ENCODE data around the gene ACAA1. TPM values are rescaled to one million over a fixed set of nuclear protein-coding genes. Genes with fewer than 3 reads are reported as not detected.
A peak's percentile ranks its signal among the peaks of the same experiment; 100 is the strongest.
"Not testable (repeated sequence)": the region's sequence is repeated elsewhere in the genome, so short reads cannot be mapped to it uniquely, and the experiment has no call there.

Gene ACAA1, protein sequence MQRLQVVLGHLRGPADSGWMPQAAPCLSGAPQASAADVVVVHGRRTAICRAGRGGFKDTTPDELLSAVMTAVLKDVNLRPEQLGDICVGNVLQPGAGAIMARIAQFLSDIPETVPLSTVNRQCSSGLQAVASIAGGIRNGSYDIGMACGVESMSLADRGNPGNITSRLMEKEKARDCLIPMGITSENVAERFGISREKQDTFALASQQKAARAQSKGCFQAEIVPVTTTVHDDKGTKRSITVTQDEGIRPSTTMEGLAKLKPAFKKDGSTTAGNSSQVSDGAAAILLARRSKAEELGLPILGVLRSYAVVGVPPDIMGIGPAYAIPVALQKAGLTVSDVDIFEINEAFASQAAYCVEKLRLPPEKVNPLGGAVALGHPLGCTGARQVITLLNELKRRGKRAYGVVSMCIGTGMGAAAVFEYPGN
- total RNA-seq, result 47.8 TPM

DNA sequence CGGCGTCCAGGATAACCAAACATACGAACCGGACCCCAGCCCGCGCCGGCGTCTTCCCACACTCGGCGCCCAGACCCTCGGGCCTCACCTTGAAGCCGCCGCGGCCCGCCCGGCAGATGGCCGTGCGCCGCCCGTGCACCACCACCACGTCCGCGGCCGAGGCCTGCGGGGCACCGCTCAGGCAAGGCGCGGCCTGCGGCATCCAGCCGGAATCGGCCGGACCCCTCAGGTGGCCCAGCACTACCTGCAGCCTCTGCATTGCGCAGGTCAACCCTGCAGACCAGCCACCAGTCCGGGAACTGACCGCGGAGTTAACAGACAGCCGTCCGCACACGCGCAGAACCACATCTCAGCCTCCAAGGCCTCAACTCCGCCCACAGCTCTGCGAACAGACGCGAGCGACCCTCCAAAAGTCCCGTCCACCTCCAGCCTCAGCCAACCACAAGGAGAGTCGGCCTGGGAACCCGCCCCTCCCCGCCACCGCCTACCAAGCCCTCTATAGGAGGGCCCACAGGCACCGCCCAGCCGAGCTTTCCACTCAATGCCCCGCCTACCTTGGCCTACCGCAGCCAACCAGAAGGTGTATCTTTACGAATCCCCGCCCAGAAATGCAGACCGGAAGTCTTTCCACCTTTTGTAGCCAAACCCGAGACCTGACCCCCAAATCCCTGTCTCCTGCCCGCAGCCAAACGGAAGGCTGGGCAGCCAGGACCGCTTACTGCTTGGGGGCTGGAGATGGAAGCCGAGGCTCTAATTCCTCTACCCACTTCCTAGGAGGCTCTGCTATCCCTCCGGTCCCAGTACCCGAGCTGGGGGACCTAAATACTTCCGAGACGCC, at the start of gene ACAA1:
ACAA1 (minus strand) TSS at position 351 of the 838 bp plus-strand sequence; CDS start at position 259, 92 bp downstream.
- DNase-seq, result peak; percentile 99

DNA sequence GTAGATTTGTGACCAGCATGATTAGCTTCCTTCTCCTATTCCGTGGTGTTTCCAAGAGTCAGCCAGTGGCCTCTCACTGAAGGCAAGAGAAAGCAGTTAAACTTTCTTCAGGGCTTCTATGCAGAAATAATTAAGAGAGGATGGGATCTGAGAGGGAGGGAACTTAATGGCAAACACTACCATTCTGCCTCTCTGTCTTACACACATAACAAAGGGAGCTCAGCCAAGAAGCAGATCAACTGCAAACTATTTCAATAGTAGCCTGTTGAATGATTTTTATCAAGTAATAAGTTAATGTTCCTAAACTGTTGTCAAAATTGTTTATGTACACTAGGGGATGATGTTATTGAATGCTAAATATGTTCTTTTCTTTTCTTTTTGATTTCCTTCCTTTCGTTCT, 40.3 kb upstream of the ACAA1 start:
- DNase-seq, result peak; percentile 54

DNA sequence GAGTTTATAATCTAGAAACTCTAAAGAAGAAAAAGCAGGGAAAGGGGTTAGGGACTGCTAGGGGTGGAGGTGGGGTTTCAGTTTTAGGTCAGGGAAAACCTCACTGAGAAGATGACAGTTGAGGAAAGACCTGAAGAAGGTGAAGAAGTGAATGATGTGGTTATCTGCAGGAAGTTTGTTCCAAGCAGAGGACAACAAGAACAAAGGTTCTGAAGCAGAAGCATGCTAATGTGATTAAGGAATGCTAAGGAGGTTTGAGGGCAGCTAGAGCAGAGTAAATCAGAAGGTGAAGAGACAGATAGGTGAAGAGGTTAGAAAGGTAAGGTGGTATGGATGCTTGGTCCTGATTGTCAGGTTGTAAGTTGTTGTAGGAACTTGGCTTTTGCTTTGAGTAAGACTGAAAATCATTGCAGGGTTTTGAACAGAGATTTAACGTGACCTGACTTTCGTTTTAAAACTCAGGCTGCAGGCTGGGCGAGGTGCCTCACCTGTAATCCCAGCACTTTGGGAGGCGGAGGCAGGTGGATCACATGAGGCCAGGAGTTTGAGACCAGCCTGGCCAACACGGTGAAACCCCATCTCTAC, 37.0 kb upstream of the ACAA1 start:
- no peak for DNase-seq

DNA sequence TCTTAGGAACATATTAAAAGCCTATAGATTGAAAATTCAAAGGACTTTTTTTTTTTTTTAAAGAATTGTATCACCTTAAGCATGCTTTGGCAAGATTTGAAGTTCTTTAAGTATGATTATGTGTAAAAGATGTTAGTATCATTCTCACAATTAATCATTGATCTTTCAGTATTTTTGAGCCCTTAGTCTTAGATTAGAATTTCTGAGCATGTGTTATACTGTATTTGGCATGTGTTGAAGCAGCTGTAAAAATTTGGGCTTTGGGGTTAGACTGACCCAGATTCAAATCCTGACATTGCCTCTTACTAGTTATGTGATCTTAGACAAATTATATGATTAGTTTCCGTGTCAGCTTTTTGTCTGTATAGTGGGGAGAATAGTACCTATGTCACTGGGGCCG, 34.7 kb upstream of the ACAA1 start:
- no peak for DNase-seq

DNA sequence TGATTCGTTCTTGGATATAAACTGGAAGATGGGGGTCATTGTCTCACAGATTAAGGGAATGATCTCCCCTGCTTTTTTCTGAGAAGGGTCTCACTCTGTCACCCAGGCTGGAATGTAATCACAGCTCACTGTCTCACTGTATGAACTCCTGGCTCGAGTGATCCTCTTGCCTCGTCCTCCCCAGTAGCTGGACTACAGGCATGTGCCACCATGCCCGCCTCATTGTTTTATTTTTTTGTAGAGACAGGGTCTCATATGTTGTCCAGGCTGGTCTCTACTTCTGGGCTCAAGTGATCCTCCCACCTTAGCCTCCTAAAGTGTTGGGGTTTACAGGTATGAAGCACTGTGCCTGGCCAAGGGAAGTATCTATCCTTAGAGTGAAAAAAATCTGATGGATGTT, 33.8 kb upstream of the ACAA1 start:
- no peak for DNase-seq

DNA sequence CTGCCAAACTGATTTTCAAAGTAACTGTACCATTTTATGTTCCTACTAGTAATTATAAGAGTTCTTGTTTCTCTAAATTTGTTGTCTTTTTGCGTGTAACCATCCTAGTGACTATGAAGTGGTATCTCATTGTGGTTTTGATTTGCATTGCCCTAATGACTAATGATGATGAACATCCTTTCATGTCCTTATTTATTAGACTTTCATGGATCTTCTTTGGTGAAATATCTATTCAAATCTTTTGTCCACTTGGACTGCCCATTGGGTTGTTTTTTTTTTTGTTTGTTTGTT, 32.0 kb upstream of the ACAA1 start:
- no peak for DNase-seq

DNA sequence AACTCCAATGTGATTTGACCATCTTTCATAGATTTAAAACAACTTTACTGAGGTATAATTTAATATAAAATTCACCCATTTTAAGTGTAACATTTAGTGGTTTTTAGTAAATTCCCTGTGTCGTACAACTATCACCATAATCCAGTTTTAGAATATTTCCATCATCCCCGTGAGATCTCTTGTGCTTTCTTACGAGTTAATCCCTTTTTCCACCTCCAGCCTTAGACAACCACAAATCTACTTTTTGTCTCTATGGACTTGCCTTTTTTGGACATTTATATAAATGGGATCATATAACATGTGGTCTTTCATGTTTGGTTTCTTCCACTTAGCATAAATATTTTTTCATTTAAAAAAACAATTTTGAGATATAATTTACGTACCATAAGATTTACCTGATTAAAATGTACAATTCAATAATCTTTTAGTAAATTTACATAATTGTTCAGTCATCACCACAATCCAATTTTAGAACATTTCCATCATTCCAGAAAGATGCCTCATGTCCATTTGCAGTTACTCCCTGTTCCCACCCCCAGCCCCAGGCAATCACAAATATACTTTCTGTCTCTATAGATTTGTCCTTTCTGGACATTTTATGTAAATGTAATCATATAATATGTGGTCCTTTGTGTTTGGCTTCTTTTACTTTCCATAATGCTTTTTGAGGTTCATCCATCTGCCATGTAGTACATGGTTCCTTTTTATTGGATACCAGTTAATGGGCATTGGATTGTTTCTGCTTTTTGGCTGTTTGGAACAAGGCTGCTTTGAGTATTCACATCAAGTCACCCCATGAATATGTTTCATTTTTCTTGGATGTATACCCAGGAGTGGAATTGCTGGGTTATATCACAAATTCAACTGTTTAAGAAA, 31.5 kb upstream of the ACAA1 start:
- no peak for DNase-seq

DNA sequence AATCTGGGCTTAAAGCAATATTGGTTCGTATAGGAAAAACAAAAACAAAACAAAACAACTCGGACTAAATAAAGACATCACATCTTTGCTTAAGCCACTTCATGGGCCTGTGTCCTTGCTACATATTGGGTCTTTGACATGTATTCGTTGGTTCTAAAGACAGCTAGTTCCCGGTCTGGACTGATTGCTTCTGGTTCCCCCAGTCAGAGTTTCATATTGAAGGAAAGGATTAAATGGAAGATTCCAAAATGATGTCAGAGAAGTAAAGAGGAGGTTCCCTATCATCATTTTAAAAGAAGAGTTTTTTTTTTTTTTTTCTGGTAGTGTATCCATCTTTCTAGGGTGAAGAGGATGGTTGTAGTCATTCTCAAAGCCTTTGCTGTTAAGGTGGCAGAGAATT, 30.7 kb upstream of the ACAA1 start:
- no peak for DNase-seq

DNA sequence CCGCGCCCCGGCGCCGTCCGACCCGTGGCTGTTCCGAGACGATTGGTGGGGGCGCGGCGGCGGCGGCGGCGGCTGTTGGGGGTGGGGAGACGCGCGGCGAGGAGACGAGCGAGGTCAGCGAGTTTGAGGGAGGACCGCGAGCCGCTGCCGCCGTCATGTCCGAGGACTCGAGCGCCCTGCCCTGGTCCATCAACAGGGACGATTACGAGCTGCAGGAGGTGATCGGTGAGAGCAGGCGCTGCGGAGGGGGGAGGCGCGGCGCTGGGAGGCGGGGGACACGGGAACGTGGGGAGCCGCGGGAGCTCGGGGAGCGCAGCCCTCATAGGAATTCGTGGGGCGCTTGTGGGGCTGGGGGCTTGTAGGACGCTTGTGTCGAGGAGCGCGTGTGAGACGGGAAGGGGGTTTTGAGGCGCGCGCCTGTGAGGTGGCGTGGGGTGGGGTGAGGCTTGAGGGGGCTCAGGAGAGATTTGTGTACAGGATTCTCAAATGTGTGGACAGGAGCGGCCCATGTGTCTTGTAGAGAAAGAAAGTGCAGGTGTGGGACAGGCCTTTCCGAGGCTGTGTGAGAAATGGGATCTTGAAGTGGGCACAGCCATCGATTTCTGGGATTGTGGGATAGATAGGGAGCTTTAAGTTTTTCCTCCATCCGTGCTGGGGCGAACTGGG, 28.9 kb upstream of the ACAA1 start:
- DNase-seq, result no peak

DNA sequence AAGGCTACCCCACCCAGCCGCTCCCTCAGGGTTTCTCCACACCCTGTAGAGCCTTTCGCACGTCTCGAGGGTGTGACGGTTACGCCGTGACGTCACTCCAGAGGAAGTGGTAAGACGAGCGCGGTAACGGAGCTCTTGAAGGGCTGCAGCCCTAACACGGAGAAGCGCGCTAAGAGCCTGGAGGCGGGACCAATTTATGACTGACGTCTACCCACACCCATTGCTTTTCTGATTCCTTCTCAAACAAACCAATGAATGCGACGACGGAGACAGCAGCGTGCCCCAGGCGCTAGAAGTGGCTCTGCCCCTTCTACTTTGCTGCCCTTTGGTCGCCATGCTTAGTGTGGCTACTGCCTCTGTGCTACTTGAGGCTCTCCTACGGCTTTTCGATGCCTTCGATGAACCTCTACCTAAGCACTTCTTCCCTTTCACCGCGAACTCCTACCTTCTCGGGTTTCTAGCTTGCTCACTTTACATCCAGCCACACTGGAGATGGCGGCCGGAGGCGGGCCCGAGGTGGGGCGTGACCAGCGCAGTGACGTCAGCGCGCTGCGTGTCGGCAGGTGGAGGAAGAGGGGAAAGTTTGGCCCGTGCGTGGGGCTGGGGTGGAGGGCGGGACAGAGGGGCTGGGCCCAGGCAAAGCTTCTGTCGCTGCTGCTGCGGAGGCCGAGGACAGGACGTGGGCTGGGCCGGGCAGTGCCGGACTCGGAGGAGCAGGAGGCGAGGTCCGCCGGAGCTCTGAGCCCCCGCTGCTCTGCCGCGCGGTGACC, 28.2 kb upstream of the ACAA1 start, which contains the start of gene OXSR1:
OXSR1 (plus strand) TSS at position 586 of the 770 bp plus-strand sequence. CDS start 340 bp downstream, outside the sequence.
- DNase-seq, result peak; percentile 100

DNA sequence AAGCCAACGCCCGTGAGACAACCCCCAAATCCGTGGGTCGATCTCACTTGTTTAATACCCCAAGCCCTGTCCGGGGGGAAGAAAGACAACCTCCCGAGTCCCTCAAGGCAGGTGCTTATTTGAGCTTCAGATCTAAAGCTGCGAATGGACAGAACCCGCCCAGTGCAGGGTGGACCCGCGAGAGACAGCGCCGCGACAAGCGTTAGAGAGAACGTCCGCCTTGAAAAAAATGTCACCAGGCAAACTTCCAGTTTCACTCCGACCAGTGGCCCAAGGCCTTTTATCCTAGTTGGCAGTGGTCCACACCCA, 27.7 kb upstream of the ACAA1 start:
- DNase-seq, result no peak

DNA sequence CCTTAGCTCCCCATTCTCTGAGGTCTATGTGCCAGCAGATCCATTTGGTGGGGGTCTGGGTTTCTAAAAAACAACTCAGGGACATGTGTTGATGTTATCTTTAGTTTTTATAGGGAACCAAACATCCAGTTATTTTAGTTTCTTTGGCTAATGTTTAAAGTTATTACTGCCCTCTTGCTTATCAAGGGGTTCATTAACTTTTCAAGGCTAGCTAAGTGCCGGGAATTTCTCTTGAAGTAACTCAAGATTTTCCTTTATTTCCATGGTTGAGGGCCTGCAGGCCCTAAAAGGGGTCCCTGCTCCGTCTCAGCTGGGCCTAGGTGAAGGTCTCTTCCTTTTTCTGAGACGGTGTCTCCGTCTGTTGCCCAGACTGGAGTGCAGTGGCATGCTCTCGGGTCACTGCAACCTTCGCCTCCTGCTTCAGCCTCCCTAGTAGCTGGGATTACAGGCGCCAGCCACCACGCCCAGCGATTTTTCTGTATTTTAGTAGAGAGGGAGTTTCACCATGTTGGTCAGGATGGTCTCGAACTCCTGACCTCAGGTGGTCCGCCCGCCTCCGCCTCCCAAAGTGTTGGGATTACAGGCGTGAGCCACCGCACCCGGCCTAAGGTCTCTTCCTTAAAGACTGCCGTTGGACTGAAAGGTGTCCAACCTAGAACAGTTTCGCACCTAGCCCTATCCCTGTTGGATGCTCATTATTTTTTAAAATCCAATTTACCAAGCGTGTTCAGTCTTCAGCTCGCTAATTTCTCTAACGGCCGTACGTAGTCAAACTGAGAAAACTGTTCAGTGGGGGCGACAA, 27.1 kb upstream of the ACAA1 start:
- no peak for DNase-seq

DNA sequence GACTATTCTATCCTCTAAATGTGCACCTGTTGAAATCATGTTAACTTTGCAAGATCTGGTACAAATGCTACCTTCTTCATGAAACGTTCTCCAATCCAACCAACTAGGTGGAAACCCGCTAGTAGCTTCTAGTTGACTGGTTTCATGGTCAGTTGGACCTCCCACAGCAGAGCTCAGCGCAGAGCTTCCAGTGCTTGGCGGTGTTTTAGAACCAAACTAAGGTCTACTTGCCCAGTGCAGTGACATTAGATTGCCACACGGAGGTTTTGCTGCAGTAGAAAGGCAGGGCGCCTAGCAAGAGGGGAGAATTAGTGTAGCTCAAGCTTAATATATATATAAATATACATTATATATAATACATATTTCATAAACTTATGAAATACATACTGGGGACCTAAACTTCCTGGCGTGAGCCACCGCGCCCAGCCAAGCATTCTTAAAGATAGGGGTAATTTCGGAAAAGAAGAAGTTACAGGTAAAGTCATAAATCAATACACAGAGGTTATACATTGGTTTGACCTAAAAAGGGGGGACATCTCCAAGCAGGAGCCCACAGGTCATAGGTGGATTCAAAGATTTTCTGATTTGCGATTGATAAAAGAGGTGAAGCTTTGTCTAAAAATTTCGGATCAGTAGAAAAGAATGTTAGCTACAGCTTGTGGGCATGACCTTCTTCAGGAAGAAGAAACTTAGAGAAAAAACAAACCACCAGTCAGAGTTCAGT, 26.4 kb upstream of the ACAA1 start:
- DNase-seq, result no peak

DNA sequence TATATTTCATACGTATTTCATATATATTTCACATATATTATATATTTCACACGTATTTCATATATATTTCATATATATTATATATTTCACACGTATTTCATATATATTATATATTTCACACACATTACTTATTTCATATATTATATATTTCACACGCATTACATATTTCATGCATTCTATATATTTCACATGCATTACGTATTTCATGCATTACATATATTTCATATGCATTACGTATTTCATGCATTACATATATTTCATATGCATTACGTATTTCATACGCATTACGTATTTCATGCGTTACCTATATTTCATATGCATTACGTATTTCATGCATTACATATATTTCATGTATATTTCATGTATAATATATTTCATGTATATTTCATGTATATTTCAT, 23.8 kb upstream of the ACAA1 start:
- not testable (repeated sequence) for DNase-seq

DNA sequence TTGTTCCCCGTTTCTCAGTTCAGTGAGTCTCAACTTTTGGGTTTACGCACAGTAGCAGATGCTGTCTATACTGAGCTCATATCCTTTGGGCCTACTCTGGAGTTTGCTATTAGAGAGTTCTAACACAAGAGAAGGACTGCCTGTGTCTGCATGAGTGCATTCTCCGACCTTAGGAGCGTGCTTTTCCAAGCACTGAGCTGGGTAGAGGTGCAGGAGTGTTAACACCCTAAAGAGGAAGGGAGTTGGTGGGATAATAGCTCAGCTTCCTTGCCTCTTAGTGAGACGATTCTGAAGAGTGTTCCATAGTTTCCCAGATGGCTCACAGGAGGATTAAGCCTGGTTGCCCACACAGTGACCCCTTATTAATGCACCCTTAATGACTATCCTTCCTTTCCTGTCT, 21.5 kb upstream of the ACAA1 start:
- no peak for DNase-seq

DNA sequence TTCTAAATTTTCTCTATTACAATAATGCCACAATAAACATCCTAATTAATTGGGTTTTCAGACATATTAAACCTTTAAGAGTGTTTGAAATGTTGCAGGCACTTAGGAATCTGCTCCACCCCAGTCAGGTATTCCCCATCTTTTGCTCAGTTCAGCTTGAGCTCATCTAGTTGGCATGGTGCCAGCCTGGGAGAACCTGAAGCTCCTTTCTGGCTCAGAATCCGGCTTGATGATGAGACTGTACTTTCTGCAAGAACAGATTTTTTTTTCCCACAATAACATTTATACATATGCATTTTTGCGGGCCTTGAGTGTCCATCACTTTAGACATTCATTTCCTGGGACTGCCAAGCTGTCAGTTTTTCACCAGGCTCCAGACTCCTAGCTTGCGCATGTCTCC, 20.7 kb upstream of the ACAA1 start:
- no peak for DNase-seq

DNA sequence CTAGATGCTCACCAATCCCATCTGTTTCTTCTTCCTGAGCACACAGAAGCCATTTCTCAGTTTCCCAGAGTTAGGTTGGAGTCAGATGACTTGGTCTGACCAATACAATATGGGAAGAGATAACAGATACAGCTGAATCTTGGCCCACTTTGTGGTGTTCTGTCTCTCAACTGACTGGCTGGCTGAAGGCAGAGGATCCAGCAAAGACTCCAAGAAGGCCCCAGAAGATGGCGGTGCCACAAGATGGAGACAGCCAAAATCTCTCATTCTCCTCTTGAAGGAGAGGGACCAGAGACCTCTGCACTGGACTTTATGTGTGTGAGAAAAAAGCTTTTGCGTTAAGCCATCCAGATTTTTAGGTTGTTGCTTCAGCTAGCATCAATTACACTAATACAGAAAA, 20.2 kb upstream of the ACAA1 start:
- no peak for DNase-seq

DNA sequence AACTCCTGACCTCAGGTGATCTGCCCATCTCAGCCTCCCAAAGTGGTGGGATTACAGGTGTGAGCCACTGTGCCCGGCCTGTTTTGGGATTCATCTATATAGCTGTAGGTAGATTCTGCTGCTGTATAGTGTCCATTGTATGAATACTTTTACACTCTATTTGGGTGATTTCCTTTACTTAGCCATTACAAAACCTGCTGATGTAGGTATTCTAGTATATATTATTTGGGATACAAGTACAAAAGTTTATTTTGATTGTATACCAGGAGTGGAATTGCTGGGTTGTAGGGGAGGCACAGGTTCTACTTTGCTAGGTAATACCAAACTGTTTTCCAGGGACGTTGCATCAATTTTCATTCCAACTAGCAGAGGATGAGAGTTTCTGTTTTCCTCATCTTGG, 18.9 kb upstream of the ACAA1 start:
- DNase-seq, result no peak

DNA sequence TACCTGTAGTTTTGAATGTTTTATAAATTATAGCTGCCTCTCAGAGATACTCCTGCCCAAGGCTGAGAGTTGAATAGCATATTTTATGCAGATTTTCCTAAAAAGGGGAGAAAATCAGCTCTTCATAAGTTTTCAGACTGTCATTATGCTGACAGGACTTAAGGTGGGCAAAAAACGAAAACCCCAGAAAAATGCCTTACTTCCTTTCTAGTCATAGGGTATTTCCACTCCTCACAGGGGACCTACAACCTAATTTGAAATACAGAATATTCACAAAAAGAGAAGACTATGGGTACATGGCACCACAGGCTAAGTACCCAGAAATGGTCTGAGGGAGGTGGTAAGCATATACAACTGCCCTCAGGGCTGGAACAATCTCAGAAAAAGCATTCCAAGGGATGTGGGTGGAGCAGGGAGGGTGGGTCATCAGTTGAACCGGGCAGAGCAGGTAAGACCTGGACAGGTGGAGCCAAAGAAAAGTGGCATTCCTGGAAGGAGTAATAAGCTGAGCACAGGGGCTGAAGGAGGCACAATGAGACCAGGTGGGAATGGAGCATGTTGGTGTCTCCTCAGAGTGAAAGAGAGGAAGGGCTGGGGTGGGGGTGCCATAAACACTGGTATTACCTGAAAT, 17.8 kb upstream of the ACAA1 start:
- no peak for DNase-seq
